ENCODE measurements around the gene CFDP1. TPM values are rescaled to one million over a fixed set of nuclear protein-coding genes. Genes with fewer than 3 reads are reported as not detected.

Gene CFDP1
- total and polyA plus RNA-seq, 2 of the 13 experiments (the other 11 are each of a cell fraction or from before 2014, with no cell fraction given): 78.6 to 153 TPM

GRCh38 chr16:75309156-75309555, 124.1 kb downstream of the CFDP1 start:
- no TSS peak for BruUV-seq (replicated peaks)
- in situ Hi-C loops (cut with HindIII; ENCODE audit: extremely low pct_ligation_motif_present, low pct_unique_long_range_greater_than_20kb) (loop anchor here (5.0 kb wide), 1 partner anchor 42 kb away; no protein-coding TSS in a partner anchor), intact Hi-C loops (cut with micrococcal nuclease; ENCODE audit: unreplicated experiment) (no loop called here)
- Histone ChIP-seq H3K4me1 (ENCODE audit: insufficient read depth, low read length) (peaks cover 74% of the 10 kb centered on the region), H3K9me3 (ENCODE audit: low read length) (no peaks in the 10 kb centered on the region), H3K27ac (ENCODE audit: extremely low read length, insufficient read depth, low read length) (peak overlapping the region; percentile 99), H3K79me2 (ENCODE audit: insufficient read depth, low read length) (peaks cover 3% of the 10 kb centered on the region), H3K27me3 (ENCODE audit: control insufficient read depth in 1 of 2, insufficient read depth in 2 of 2, low read length in 2 of 2) (no peaks in the 10 kb centered on the region; a peak in 1 of 5 replicates), H4K20me1 (ENCODE audit: insufficient read depth, low read length) (no peaks in the 10 kb centered on the region), H3K36me3 (replicated peaks in 1 of 2; ENCODE audit: control insufficient read depth in 1 of 2, insufficient read depth in 2 of 2, low read length in 2 of 2) (peaks cover 2 to 5% of the 10 kb centered on the region in 2 experiments; a peak in 3 of 5 replicates), H2AFZ (ENCODE audit: low read length) (no peak overlapping the region), H3K4me3 (replicated peaks in 1 of 3; ENCODE audit: insufficient read depth in 1 of 3, low read depth in 2 of 3, low read length in 3 of 3) (no peak overlapping the region), H3K4me2 (ENCODE audit: low read depth, low read length) (peak overlapping the region; percentile 0; the same call in 1 of the 2 replicates), H3K9ac (ENCODE audit: insufficient read depth, low read depth, low read length) (peak overlapping the region; percentile 45)
- WGBS (ENCODE audit: low lambda C conversion rate): 95% methylated on average over 8 of the region's 8 CpGs
- ChIA-PET POLR2A (interaction anchor here (1.5 to 10.2 kb wide), 3 partner anchors 39 to 60 kb away, joined by 3 to 312 read pairs (median 102); partner anchors contain the start of gene BCAR1), CTCF (ENCODE audit: low intra/inter-chr PET ratio, low total read pairs) (no interaction called here)
- TF ChIP-seq GABPA (IDR thresholded peaks at IDR 0.05; ENCODE audit: low read depth, low read length) (no peak), GABPA (CRISPR knock-in tag; IDR thresholded peaks at IDR 0.05; ENCODE audit: low read depth) (0 out of 2 replicates have a peak, but pooled peaks have one; percentile 4), KDM5B (CRISPR knock-in tag; IDR thresholded peaks at IDR 0.05; ENCODE audit: borderline replicate concordance) (0 out of 2 replicates have a peak, but pooled peaks have one; percentile 22), PAXIP1 (CRISPR knock-in tag; conservative IDR thresholded peaks at IDR 0.05) (no peak), ZNF709 (CRISPR knock-in tag; IDR thresholded peaks at IDR 0.05) (no peak)
- DNase-seq (ENCODE audit: low spot score) (no peak), FAIRE-seq (no peak), ATAC-seq (no peak)

All from HepG2 (cell line).